Smooth muscle cell (in vitro differentiated cells): ENCODE results near the gene C16orf90. TPM values are rescaled to one million over a fixed set of nuclear protein-coding genes. Genes with fewer than 3 reads are reported as not detected.
A peak's percentile ranks its signal among the peaks of the same experiment; 100 is the strongest.

Experiments
- DNase-seq: peaks from one replicate; lab custom pipeline; 2025; ENCODE audit not compliant: unreplicated experiment; lab: John Stamatoyannopoulos, UW
- H2AFZ ChIP-seq: fragments of 200-600 bp; sonication (generic); 2 replicates; pipeline ENCODE4 v1.6.0; 2016; ENCODE audit warnings: antibody characterized with exemption, low read depth, mild to moderate bottlenecking
- H3F3A ChIP-seq: fragments of 200-600 bp; sonication (generic); 2 replicates; pipeline ENCODE4 v1.6.0; 2017; ENCODE audit warnings: antibody characterized with exemption, low read depth
- H3K27ac ChIP-seq: fragments of 200-600 bp; sonication (generic); 2 replicates; pipeline ENCODE4 v1.5.1; 2016; ENCODE audit warnings: low read depth, mild to moderate bottlenecking
- H3K27me3 ChIP-seq: fragments of 200-600 bp; sonication (generic); 2 replicates; pipeline ENCODE4 v1.6.1; 2016; ENCODE audit warnings: low read depth, mild to moderate bottlenecking
- H3K36me3 ChIP-seq: fragments of 200-600 bp; sonication (generic); 2 replicates; pipeline ENCODE4 v1.5.1; 2016; ENCODE audit warnings: low read depth
- H3K4me1 ChIP-seq: fragments of 200-600 bp; sonication (generic); 2 replicates; pipeline ENCODE4 v1.5.1; 2016; ENCODE audit warnings: low read depth
- H3K4me2 ChIP-seq: fragments of 200-600 bp; sonication (generic); 2 replicates; pipeline ENCODE4 v1.6.0; 2016; ENCODE audit warnings: mild to moderate bottlenecking
- H3K4me3 ChIP-seq: fragments of 200-600 bp; sonication (generic); 2 replicates; pipeline ENCODE4 v1.5.1; 2016; ENCODE audit warnings: mild to moderate bottlenecking
- H3K79me2 ChIP-seq: fragments of 200-600 bp; sonication (generic); 2 replicates; pipeline ENCODE4 v1.6.0; 2016; ENCODE audit warnings: low read depth, mild to moderate bottlenecking
- H3K9ac ChIP-seq: fragments of 200-600 bp; sonication (generic); 2 replicates; pipeline ENCODE4 v1.6.0; 2016; ENCODE audit warnings: low read depth
- H3K9me3 ChIP-seq: fragments of 200-600 bp; sonication (generic); replicated peaks from 2 replicates; pipeline ENCODE4 v1.5.1; 2016; ENCODE audit warnings: low read depth
- H4K20me1 ChIP-seq: fragments of 200-600 bp; sonication (generic); 2 replicates; pipeline ENCODE4 v1.6.0; 2016; ENCODE audit warnings: low read depth
- CTCF ChIP-seq: fragments of 200-600 bp; sonication (generic); IDR thresholded peaks from 2 replicates; pipeline ENCODE4 v1.5.1; 2017; ENCODE audit warnings: borderline replicate concordance, mild to moderate bottlenecking, antibody characterized with exemption; ENCODE audit not compliant: insufficient read depth, poor library complexity, severe bottlenecking
- WGBS: methylation state at CpG from one replicate; pipeline ENCODE4 v1.1.7; 2016; ENCODE audit warnings: low lambda C conversion rate; 5-methylcytosine and 5-hydroxymethylcytosine counted together
- polyA plus RNA-seq: library from polyadenylated mRNA; unstranded; fragments of >200 nt; fragmentation: Nextera tagmentation; extraction: Ambion mirVana; gene quantifications from 2 replicates; pipeline ENCODE4 v1.2.1, GENCODE V29; 2016
- total RNA-seq: library from RNA; depleted of rRNA; stranded (reverse); fragments of >200 nt; gene quantifications from 2 replicates; pipeline ENCODE4 v1.2.3, GENCODE V29; 2014

C16orf90 gene
- total and polyA plus RNA-seq, 2 experiments from 2014 or later = not detected

- Histone ChIP-seq H3K9me3 (no peaks in the 10 kb centered on the region), H3K4me1 (peaks cover 9% of the 10 kb centered on the region), H3K79me2 (peaks cover 99% of the 10 kb centered on the region), H3K27ac (no peak overlapping the region), H3K4me3 (no peak overlapping the region), H2AFZ (no peak overlapping the region), H3K27me3 (no peaks in the 10 kb centered on the region), H3K4me2 (no peak overlapping the region), H3K36me3 (no peaks in the 10 kb centered on the region), H4K20me1 (peaks cover 100% of the 10 kb centered on the region), H3F3A (no peaks in the 10 kb centered on the region), H3K9ac (no peak overlapping the region)
- no peak for TF ChIP-seq CTCF
- WGBS = 95% methylated on average over 12 of the region's 12 CpGs
- no peak for DNase-seq
Observed at GRCh38 chr16:3465301-3465700, 30.0 kb downstream of the C16orf90 start.

DNA sequence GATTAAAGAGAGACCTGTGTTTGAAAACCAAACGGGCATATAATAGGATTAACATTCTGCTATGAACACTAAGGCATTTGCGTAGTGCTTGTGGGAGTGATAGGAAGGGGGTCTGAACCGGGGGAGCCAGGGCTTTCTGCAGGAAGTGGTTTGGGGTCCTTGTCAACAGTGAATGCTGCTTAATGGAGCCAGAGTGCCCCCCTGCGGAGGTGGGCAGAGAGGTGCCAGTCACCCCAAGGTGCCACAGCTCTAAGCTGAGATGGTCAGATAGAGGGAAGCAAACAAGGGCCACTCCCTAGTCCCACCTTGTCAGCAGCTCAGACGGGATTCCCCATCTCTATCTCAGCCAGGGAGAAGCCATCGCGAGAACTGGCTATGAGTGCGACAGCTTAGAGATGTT is 34.1 kb downstream of the C16orf90 start:
- peaks cover 77% of the 10 kb centered on the region for H3K79me2 ChIP-seq
- H2AFZ ChIP-seq = no peak overlapping the region
- peaks cover 7% of the 10 kb centered on the region for H3F3A ChIP-seq
- TF ChIP-seq CTCF = no peak
- H3K4me3 ChIP-seq = no peak overlapping the region
- H3K4me1 ChIP-seq = peaks cover 32% of the 10 kb centered on the region
- WGBS = 83% methylated on average over 8 of the region's 8 CpGs
- H3K27ac ChIP-seq = no peak overlapping the region
- no peak for DNase-seq
- no peak overlapping the region for H3K9ac ChIP-seq
- H3K4me2 ChIP-seq = no peak overlapping the region
- no peaks in the 10 kb centered on the region for H3K36me3 ChIP-seq
- no peaks in the 10 kb centered on the region for H3K27me3 ChIP-seq
- H3K9me3 ChIP-seq = no peaks in the 10 kb centered on the region
- H4K20me1 ChIP-seq = peaks cover 76% of the 10 kb centered on the region

DNA sequence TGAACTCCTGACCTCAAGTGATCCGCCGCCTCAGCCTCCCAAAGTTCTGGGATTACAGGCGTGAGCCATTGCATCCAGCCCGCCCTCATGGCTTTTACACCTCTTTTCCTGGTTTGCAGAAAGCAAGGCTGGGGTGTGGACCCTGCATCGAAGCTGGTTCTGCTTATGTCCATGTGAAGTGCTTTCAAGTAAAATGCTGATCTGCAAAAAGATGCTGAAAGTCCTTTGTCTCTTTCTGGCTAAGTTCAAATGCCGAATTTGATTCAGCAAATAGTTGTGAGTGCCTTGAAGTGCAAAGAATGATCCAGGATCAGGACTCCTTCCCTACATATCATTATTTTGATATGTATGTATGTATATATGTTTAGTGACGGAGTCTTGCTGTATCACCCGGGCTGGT is 34.7 kb downstream of the C16orf90 start:
- no peak overlapping the region for H2AFZ ChIP-seq
- WGBS = 94% methylated on average over 8 of the region's 8 CpGs
- H3K27me3 ChIP-seq = no peaks in the 10 kb centered on the region
- H3F3A ChIP-seq = peaks cover 7% of the 10 kb centered on the region
- no peak overlapping the region for H3K4me3 ChIP-seq
- H4K20me1 ChIP-seq = peaks cover 70% of the 10 kb centered on the region
- H3K36me3 ChIP-seq = no peaks in the 10 kb centered on the region
- no peaks in the 10 kb centered on the region for H3K9me3 ChIP-seq
- peaks cover 32% of the 10 kb centered on the region for H3K4me1 ChIP-seq
- H3K4me2 ChIP-seq = no peak overlapping the region
- H3K9ac ChIP-seq = no peak overlapping the region
- DNase-seq = no peak
- H3K27ac ChIP-seq = no peak overlapping the region
- H3K79me2 ChIP-seq = peaks cover 71% of the 10 kb centered on the region
- no peak for TF ChIP-seq CTCF

DNA sequence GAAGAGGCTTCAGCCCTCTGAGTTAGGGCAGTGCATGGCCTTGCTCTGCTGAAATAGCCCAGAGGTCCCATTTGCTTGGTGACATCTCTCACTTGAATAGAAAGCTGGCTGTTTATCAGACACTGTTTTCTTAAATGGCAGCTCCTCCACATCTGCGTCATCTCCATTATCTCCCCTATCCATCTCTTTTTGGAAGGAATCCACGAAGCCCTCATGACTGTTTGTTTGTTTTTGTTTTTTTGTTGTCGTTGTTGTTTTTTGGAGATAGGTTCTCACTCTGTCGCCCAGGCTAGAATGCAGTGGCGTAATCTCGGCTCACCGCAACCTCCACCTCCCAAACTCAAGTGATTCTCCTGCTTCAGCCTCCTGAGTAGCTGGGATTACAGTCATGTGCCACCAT is 35.2 kb downstream of the C16orf90 start:
- H3K79me2 ChIP-seq = peaks cover 67% of the 10 kb centered on the region
- DNase-seq = no peak
- H3K9me3 ChIP-seq = no peaks in the 10 kb centered on the region
- no peak for TF ChIP-seq CTCF
- peak overlapping the region; percentile 88 for H3K4me2 ChIP-seq
- H3K27ac ChIP-seq = no peak overlapping the region
- peaks cover 66% of the 10 kb centered on the region for H4K20me1 ChIP-seq
- peak overlapping the region; percentile 86 for H3K4me3 ChIP-seq
- no peaks in the 10 kb centered on the region for H3K27me3 ChIP-seq
- no peak overlapping the region for H2AFZ ChIP-seq
- WGBS = 84% methylated on average over 7 of the region's 7 CpGs
- peaks cover 32% of the 10 kb centered on the region for H3K4me1 ChIP-seq
- peaks cover 7% of the 10 kb centered on the region for H3F3A ChIP-seq
- H3K9ac ChIP-seq = no peak overlapping the region
- no peaks in the 10 kb centered on the region for H3K36me3 ChIP-seq
